Fibroblast of gingiva (primary cell): ENCODE measurements around the gene SLC2A6.

Experiments
- DNase-seq: peaks from one replicate; pipeline ENCODE4 v3.0.0-alpha.2; 2011; ENCODE audit warnings: low read depth

Gene SLC2A6, protein sequence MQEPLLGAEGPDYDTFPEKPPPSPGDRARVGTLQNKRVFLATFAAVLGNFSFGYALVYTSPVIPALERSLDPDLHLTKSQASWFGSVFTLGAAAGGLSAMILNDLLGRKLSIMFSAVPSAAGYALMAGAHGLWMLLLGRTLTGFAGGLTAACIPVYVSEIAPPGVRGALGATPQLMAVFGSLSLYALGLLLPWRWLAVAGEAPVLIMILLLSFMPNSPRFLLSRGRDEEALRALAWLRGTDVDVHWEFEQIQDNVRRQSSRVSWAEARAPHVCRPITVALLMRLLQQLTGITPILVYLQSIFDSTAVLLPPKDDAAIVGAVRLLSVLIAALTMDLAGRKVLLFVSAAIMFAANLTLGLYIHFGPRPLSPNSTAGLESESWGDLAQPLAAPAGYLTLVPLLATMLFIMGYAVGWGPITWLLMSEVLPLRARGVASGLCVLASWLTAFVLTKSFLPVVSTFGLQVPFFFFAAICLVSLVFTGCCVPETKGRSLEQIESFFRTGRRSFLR

GRCh38 chr9:133478851-133479711, at the start of gene SLC2A6:
SLC2A6 (minus strand) TSS chr9:133479099; CDS start chr9:133479059, 40 bp downstream.
- DNase-seq, result peak; percentile 74

- DNase-seq, result no peak
Observed at GRCh38 chr9:133528001-133528875, 49.3 kb upstream of the SLC2A6 start.

GRCh38 chr9:133527444-133527920, 48.6 kb upstream of the SLC2A6 start:
- DNase-seq, result no peak

GRCh38 chr9:133526721-133527321, 47.9 kb upstream of the SLC2A6 start:
- DNase-seq, result no peak

DNA sequence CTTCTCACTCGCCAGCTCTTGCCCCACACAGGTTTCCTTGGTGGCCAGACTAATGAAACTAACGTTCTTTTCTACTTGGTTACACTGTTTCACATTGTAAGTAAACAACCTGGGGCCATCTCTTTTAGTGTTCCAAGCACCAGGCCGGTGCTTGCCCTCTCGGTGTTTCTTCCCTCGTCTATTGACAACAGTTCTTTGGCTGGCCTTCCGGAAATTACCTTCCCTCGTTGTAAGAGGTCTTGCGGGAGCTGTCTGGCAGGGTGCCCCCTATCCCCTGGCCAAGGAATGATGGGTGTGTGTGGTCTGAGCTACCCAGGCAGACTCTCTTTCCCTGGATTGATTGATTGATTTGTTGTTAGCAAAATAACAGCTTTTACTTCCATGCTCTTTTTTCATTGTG, 46.8 kb upstream of the SLC2A6 start:
- no peak for DNase-seq

- no peak for DNase-seq
Observed at GRCh38 chr9:133524679-133525228, 45.9 kb upstream of the SLC2A6 start, which contains the start of gene MYMK. MYMK (minus strand) TSS chr9:133524959; CDS start chr9:133524844, 115 bp downstream.

DNA sequence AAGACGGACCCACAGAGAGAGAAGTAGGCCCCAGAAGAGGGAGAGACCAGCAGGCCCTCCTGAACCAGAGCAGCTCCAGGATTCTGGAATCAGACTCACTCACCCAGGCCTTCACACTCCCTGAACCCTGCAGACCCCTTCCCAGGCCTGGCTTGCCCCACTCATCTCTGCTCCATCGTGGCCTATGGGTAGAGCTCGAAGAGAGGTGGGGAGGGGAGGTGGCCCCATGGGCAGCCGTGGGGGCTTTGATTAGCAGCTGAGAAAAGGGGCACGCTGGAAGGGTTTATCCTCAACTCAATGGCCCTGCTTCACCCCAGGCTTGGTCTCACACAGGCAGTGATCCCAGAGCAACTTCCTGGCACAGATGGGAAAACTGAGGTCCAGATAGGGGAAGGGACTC, 45.2 kb upstream of the SLC2A6 start:
- no peak for DNase-seq

GRCh38 chr9:133523106-133523505, 44.2 kb upstream of the SLC2A6 start:
- no peak for DNase-seq

- no peak for DNase-seq
Observed at GRCh38 chr9:133522073-133522910, 43.4 kb upstream of the SLC2A6 start.

- no peak for DNase-seq
Observed at GRCh38 chr9:133521122-133522072, 42.5 kb upstream of the SLC2A6 start.

DNA sequence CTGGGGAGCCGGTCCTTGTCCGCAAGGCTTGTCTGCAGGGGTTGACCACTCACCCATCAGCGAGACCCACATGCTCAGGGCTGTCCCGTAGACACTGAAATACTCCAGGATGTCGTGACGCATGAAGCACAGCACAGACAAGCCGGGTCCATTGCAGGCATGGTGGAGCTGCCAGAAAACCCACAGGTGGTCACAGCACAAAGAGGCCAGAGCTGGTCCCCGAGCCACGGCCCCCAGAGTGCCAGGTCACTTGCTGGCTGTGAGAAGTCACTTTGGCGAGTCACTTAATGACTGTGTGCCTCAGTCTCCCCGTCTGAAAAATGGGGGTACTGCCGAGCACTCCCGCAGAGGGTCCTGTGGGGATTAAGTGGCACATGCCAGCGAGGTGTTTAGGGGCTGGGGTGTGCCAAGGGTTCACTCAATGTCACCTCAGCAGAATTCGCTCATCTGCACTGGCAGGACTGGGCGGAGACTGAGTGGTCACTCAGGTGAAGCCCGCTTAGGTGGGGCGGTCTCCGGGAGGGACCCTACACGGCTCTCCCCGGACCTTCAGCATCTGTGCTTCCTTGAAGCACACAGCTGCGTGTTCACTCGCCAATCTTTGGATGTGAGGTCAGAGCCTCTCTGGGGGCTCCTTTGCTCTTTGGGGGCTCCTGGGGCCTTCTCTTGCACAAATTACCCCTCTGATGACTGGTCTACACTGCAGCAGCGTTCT, 41.4 kb upstream of the SLC2A6 start:
- no peak for DNase-seq

DNA sequence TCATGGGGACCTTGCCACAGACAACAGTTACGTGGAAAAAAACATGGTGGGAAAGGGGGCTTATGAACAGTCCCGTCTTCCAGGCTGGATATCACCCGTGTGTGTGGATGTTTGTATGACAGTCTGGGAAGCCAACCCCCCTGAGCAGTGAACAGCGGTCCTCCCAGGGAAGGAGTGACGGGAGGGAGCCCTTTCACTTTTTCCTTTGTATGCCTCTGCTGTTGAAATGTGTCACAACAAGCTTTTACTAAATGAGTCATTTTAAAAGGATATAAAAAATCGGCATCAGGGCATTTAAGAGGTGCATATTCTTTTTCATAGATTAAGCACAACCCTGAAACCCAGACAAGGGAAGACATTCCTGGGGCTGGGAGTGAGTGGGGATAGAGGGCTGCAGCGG, 40.8 kb upstream of the SLC2A6 start:
- DNase-seq, result no peak

DNA sequence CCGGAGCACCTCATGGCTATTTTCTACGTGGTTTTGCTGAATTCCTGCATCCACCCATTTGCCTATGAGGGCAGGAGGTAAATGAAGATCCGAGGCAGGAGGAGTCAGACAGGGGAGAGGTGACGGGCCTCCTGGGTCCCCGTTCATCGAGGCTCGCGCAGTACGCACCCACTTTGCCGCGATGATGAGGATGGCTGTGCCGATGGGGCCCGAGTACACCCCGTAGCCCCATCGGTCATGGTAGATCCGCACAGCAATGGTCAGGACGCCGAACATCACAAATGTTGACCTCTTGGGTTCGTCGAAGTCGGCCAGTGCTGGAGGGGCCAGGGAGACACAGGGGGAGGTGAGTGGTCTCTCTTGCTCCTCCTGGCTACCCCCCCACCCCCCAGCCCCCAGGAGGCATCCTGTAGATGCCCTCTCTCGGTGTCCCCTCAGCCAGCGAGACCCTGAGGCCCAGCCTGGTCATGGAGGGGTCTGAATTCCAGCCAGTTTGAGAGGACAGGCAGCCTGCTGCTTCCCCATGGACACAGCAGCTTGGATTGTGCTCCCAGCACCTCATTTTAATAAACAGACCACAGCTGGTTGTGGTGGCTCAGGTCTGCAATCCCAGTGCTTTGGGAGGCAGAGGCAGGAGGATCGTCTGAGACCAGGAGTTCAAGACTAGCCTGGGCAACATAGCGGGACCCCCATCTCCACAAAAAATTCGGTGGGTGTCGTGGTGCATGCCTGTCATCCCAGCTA, 40.0 kb upstream of the SLC2A6 start:
- no peak for DNase-seq

GRCh38 chr9:133518200-133518599, 39.3 kb upstream of the SLC2A6 start:
- no peak for DNase-seq

DNA sequence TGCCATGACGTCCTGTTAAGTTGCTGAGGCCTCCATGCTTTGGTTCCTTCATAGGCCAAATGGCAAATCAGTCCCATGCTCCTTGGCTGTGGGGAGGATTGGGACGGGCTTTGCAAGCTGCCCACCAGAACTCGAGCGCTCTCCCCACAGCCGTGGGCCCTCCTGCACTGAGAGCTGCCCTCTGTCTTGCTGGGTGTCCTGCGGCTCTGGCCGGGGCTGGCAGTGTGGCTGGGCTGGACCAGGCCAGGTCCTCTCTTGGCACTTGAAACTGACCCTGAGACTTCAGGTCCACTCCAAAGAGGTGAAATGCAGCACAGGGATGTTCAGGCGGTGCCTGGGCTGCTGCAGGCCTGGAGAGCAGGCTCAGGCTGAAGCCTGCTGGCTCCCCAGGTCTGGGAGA, 38.8 kb upstream of the SLC2A6 start:
- no peak for DNase-seq

DNA sequence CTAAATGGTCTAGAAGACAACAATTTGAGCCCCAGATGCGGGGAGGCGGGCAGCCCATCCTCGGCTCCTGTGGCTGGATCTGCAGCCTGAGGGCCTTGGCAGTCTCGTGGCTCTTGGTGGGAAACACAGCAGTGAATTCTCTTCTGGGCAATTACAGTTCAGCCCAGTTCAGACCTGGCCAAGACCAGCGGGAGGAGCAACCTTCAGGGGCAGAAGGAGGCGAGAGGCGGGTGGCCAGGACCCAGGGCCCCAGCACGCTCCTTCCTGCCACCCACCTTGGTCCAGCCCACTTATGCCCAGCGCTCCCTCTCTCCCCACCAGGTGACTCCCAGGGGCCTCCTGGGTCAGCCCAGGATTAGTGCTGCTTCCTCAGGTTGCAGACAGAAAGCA, 38.1 kb upstream of the SLC2A6 start:
- DNase-seq, result no peak

DNA sequence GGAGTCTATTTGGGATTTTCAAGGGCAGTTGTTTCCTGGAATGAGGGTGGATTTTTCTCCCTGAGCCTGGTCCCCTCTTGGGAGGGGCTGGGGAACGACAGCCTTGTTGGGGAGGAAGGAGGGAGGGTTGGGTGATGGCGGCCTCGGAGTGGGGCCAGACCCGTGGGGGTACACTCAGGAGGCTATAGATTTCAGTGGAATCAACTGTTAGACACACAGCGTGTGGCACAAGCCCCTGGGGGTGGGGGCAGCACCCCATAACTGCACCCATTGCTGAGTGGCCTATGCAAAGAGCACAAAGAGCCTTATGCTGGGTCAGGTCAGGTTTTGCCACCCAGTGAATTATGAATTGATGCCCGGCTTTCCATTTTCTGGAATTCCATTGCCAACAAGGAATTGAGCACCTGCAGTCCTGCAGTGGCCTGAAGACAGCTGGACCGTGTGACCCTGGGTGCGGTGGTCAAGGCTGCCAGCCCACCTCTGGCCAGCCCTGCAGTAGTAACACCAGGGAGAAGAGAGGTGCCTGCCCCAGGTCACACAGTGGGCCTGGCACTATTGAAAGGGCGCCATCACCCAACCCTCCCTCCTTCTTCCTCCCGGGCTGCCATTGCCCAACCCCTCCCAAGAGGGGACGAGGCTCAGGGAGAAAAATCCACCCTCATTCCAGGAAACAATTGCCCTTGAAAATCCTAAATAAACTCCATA, 37.5 kb upstream of the SLC2A6 start:
- no peak for DNase-seq
